Neutrophil (primary cell): Measurements from ENCODE around the gene ACTL7A.

Experiments used
- H3K27ac ChIP-seq: fragments of 200-600 bp; sonication (generic); 2 replicates; pipeline ENCODE4 v1.5.1; 2016; ENCODE audit warnings: mild to moderate bottlenecking, moderate library complexity
- H3K27me3 ChIP-seq: fragments of 200-600 bp; sonication (generic); 2 replicates; pipeline ENCODE4 v1.6.0; 2016; ENCODE audit warnings: mild to moderate bottlenecking
- H3K36me3 ChIP-seq: fragments of 200-600 bp; sonication (generic); 2 replicates; pipeline ENCODE4 v1.5.1; 2017
- H3K4me1 ChIP-seq, 2 experiments: fragments of 200-600 bp in 1 of 2; sonication (generic) in 1 of 2; 1 replicate in 1 of 2; 2 replicates in 1 of 2; pipeline versions ENCODE4 v1.5.1 to v1.6.1; 2013 to 2016; ENCODE audit warnings: low read depth in 1 of 2, low read length in 1 of 2, mild to moderate bottlenecking in 1 of 2, moderate library complexity in 1 of 2; ENCODE audit not compliant: control insufficient read depth in 1 of 2, insufficient read depth in 1 of 2
- H3K4me3 ChIP-seq, 2 experiments: fragments of 200-600 bp in 1 of 2; sonication (generic) in 1 of 2; 1 replicate in 1 of 2; 2 replicates in 1 of 2; pipeline ENCODE4 v1.5.1; 2013 to 2016; ENCODE audit warnings: low read depth in 1 of 2, low read length in 1 of 2, mild to moderate bottlenecking in 1 of 2, moderate library complexity in 1 of 2
- H3K9me3 ChIP-seq: fragments of 200-600 bp; sonication (generic); 2 replicates; pipeline ENCODE4 v1.5.1; 2016
- CTCF ChIP-seq: fragments of 200-600 bp; sonication (generic); IDR thresholded peaks from 2 replicates; pipeline ENCODE4 v1.5.1; 2016; ENCODE audit warnings: antibody characterized with exemption

ACTL7A gene

GRCh38 chr9:108855529-108855886 is 6.6 kb upstream of the ACTL7A start:
- Histone ChIP-seq H3K27me3 (no peaks in the 10 kb centered on the region), H3K4me3 (no peak overlapping the region), H3K27ac (no peak overlapping the region), H3K36me3 (no peaks in the 10 kb centered on the region), H3K4me1 (no peaks in the 10 kb centered on the region), H3K9me3 (no peaks in the 10 kb centered on the region)
- TF ChIP-seq CTCF = no peak

- Histone ChIP-seq H3K9me3 (no peaks in the 10 kb centered on the region), H3K27ac (no peak within 1 kb of the TSS), H3K4me3 (no peak within 1 kb of the TSS), H3K4me1 (no peaks in the 10 kb centered on the region), H3K27me3 (no peaks in the 10 kb centered on the region), H3K36me3 (no peaks in the 10 kb centered on the region)
- no peak for TF ChIP-seq CTCF
Observed at GRCh38 chr9:108855888-108856287, 6.2 kb upstream of the ACTL7A start, which contains the start of gene ACTL7B. TSS of gene ACTL7B (minus strand) at chr9:108855986. CDS start at chr9:108855930, 56 bp downstream.

- H3K36me3 ChIP-seq = no peaks in the 10 kb centered on the region
- no peak overlapping the region for H3K4me3 ChIP-seq
- H3K4me1 ChIP-seq = no peaks in the 10 kb centered on the region
- no peaks in the 10 kb centered on the region for H3K9me3 ChIP-seq
- H3K27ac ChIP-seq = no peak overlapping the region
- no peaks in the 10 kb centered on the region for H3K27me3 ChIP-seq
- no peak for TF ChIP-seq CTCF
Observed at GRCh38 chr9:108857572-108857971, 4.5 kb upstream of the ACTL7A start.

GRCh38 chr9:108859459-108860114 is 2.5 kb upstream of the ACTL7A start:
- Histone ChIP-seq H3K27me3 (no peaks in the 10 kb centered on the region), H3K4me3 (no peak overlapping the region), H3K27ac (no peak overlapping the region), H3K36me3 (no peaks in the 10 kb centered on the region), H3K9me3 (no peaks in the 10 kb centered on the region), H3K4me1 (no peaks in the 10 kb centered on the region)
- no peak for TF ChIP-seq CTCF

- TF ChIP-seq CTCF = no peak
- no peak overlapping the region for H3K27ac ChIP-seq
- no peaks in the 10 kb centered on the region for H3K36me3 ChIP-seq
- no peaks in the 10 kb centered on the region for H3K9me3 ChIP-seq
- H3K4me3 ChIP-seq = no peak overlapping the region
- H3K4me1 ChIP-seq = no peaks in the 10 kb centered on the region
- no peaks in the 10 kb centered on the region for H3K27me3 ChIP-seq
Observed at GRCh38 chr9:108860354-108860753, 1.7 kb upstream of the ACTL7A start.
